Nephron (organoid): Measurements from ENCODE around the gene NTM.

Experiments
- H3K27ac Mint-ChIP-seq, 3 experiments: 2 replicates each; pipeline ENCODE4 v1.8.0; 2020; ENCODE audit warnings: mixed read lengths in 3 of 3, mild to moderate bottlenecking in 2 of 3, moderate library complexity in 1 of 3
- H3K27me3 Mint-ChIP-seq: 2 replicates; pipeline ENCODE4 v1.8.0; 2021; ENCODE audit warnings: low read depth, mild to moderate bottlenecking, moderate library complexity, mixed read lengths
- H3K36me3 Mint-ChIP-seq: 2 replicates; pipeline ENCODE4 v1.8.0; 2020; ENCODE audit warnings: low read depth, mixed read lengths
- H3K4me1 Mint-ChIP-seq: 2 replicates; pipeline ENCODE4 v1.8.0; 2020; ENCODE audit warnings: mixed read lengths
- H3K4me3 Mint-ChIP-seq, 3 experiments: 2 replicates each; pipeline ENCODE4 v1.8.0; 2020; ENCODE audit warnings: mild to moderate bottlenecking in 3 of 3, mixed read lengths in 3 of 3, moderate library complexity in 2 of 3
- H3K9me3 Mint-ChIP-seq: 2 replicates; pipeline ENCODE4 v1.8.0; 2020; ENCODE audit warnings: mixed read lengths
- TF ChIP-seq, protein P1 (sequence below), 3 experiments: fragments of 200-600 bp; sonication (generic); IDR thresholded peaks; one replicate each; pipeline ENCODE4 v1.5.0; 2021; ENCODE audit warnings: antibody characterized with exemption in 3 of 3; ENCODE audit not compliant: unreplicated experiment in 3 of 3

The NTM gene

DNA sequence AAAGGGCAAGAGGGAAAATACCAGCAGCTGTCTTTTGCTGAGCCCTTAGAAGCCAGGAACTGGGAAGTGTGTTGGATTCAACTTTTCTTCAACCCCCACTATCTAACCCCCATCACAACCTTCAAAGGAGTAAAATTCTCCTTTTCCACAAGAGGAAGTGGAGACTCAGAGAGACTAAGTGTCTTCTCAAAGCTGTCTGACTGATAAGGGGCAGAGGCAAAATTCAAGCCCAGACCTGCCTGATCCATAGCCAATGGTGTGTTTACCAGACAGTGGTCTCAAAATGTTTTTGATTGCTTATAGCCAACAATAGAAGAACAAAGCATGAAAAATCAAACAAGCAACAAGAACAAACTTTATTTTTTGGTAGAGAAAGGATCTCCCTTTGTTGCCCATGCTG, 707.0 kb downstream of the NTM start:
- peaks cover 4% of the 10 kb centered on the region for H3K9me3 Mint-ChIP-seq
- H3K4me3 Mint-ChIP-seq = no peak overlapping the region
- H3K36me3 Mint-ChIP-seq = no peaks in the 10 kb centered on the region
- peaks cover 9% of the 10 kb centered on the region for H3K4me1 Mint-ChIP-seq
- no peak overlapping the region for H3K27ac Mint-ChIP-seq
- TF ChIP-seq, protein P1, sequence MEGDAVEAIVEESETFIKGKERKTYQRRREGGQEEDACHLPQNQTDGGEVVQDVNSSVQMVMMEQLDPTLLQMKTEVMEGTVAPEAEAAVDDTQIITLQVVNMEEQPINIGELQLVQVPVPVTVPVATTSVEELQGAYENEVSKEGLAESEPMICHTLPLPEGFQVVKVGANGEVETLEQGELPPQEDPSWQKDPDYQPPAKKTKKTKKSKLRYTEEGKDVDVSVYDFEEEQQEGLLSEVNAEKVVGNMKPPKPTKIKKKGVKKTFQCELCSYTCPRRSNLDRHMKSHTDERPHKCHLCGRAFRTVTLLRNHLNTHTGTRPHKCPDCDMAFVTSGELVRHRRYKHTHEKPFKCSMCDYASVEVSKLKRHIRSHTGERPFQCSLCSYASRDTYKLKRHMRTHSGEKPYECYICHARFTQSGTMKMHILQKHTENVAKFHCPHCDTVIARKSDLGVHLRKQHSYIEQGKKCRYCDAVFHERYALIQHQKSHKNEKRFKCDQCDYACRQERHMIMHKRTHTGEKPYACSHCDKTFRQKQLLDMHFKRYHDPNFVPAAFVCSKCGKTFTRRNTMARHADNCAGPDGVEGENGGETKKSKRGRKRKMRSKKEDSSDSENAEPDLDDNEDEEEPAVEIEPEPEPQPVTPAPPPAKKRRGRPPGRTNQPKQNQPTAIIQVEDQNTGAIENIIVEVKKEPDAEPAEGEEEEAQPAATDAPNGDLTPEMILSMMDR (IDR thresholded peaks at IDR 0.05; ENCODE audit: unreplicated experiment in 3 of 3) = no peak
- no peaks in the 10 kb centered on the region for H3K27me3 Mint-ChIP-seq

GRCh38 chr11:132078264-132079076, 708.1 kb downstream of the NTM start:
- TF ChIP-seq, protein P1 (IDR thresholded peaks at IDR 0.05; ENCODE audit: unreplicated experiment in 3 of 3) = no peak
- H3K27ac Mint-ChIP-seq = no peak overlapping the region
- H3K4me3 Mint-ChIP-seq = no peak overlapping the region

GRCh38 chr11:132080127-132080526, 709.7 kb downstream of the NTM start:
- H3K36me3 Mint-ChIP-seq = no peaks in the 10 kb centered on the region
- H3K4me1 Mint-ChIP-seq = no peaks in the 10 kb centered on the region
- peaks cover 14% of the 10 kb centered on the region for H3K9me3 Mint-ChIP-seq
- no peaks in the 10 kb centered on the region for H3K27me3 Mint-ChIP-seq
- no peak overlapping the region for H3K27ac Mint-ChIP-seq
- H3K4me3 Mint-ChIP-seq = no peak overlapping the region
- TF ChIP-seq, protein P1 (IDR thresholded peaks at IDR 0.05; ENCODE audit: unreplicated experiment in 3 of 3) = no peak

More at GRCh38 chr11:132078264-132079076, 708.1 kb downstream of the NTM start:
- peaks cover 10% of the 10 kb centered on the region for H3K9me3 Mint-ChIP-seq
- no peaks in the 10 kb centered on the region for H3K36me3 Mint-ChIP-seq
- no peaks in the 10 kb centered on the region for H3K27me3 Mint-ChIP-seq
- no peaks in the 10 kb centered on the region for H3K4me1 Mint-ChIP-seq

DNA sequence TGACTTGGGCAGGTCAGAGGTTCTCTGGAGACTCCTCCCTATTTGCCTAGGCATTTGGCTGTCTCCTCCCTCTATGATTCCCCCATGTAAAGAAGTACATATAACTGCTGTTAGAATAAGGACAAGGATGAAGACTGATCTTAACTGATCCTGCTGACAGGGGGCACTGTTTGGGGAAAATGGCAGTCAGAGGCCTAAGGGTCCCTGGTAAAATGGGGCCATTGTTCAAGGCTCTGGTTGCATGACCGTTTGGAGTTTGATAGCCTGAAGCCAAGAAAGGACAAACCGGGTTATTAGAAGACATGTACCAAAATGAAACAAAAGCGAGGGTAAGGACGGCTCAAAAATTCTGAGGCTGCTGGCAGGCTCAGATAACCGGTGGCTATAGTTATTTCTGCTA, 712.2 kb downstream of the NTM start:
- no peak overlapping the region for H3K4me3 Mint-ChIP-seq
- H3K4me1 Mint-ChIP-seq = no peaks in the 10 kb centered on the region
- peaks cover 6% of the 10 kb centered on the region for H3K36me3 Mint-ChIP-seq
- TF ChIP-seq, protein P1 (IDR thresholded peaks at IDR 0.05; ENCODE audit: unreplicated experiment in 3 of 3) = no peak
- H3K9me3 Mint-ChIP-seq = peaks cover 34% of the 10 kb centered on the region
- no peak overlapping the region for H3K27ac Mint-ChIP-seq
- no peaks in the 10 kb centered on the region for H3K27me3 Mint-ChIP-seq

- no peaks in the 10 kb centered on the region for H3K27me3 Mint-ChIP-seq
- H3K9me3 Mint-ChIP-seq = peaks cover 38% of the 10 kb centered on the region
- no peaks in the 10 kb centered on the region for H3K4me1 Mint-ChIP-seq
- no peak overlapping the region for H3K4me3 Mint-ChIP-seq
- TF ChIP-seq, protein P1 (IDR thresholded peaks at IDR 0.05; ENCODE audit: unreplicated experiment in 3 of 3) = no peak
- H3K27ac Mint-ChIP-seq = no peak overlapping the region
- H3K36me3 Mint-ChIP-seq = peaks cover 6% of the 10 kb centered on the region
Observed at GRCh38 chr11:132084433-132084832, 714.0 kb downstream of the NTM start.

DNA sequence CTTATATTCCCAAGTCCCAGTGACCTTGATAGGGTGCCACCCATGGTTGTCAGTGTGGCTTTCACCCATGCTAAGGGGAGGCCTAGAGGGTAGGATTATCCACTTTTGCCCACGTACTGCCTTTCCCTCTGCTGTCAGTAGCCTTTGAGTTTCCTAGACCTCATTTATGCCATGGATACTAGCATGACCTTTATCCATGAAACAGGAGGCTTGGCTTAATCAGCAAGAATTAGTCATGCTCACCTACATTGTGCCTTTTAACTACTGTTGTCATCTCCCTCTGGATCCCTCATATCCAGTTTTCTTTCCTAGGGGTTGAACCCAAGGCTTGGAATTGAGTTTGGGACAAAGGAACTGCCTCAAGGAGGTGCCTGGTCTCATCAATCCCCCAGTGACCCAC, 716.7 kb downstream of the NTM start:
- Mint-ChIP-seq H3K4me1 (no peaks in the 10 kb centered on the region), H3K9me3 (peaks cover 37% of the 10 kb centered on the region), H3K27ac (no peak overlapping the region), H3K27me3 (peaks cover 2% of the 10 kb centered on the region), H3K36me3 (peaks cover 6% of the 10 kb centered on the region), H3K4me3 (no peak overlapping the region)
- TF ChIP-seq, protein P1 (IDR thresholded peaks at IDR 0.05; ENCODE audit: unreplicated experiment in 3 of 3) = no peak
